Sigmoid colon (tissue), 4 donors: ENCODE measurements around the gene CFAP46.

Source experiments
- EP300 ChIP-seq, 4 donors: sonication (generic); formaldehyde crosslinking; IDR thresholded peaks; one replicate each; pipeline ENCODE4 v1.6.1; 2017; ENCODE audit warnings: antibody characterized with exemption in 4 of 4
- POLR2A ChIP-seq, 2 donors: fragments of 450-650 bp; IDR thresholded peaks; one replicate each; pipeline ENCODE4 v1.6.1; 2016; ENCODE audit warnings: antibody characterized with exemption in 2 of 2, mild to moderate bottlenecking in 2 of 2, moderate library complexity in 2 of 2
- POLR2AphosphoS5 ChIP-seq, 4 donors: sonication (generic); formaldehyde crosslinking; IDR thresholded peaks; one replicate each; pipeline ENCODE4 v1.6.1; 2017; ENCODE audit warnings: antibody characterized with exemption in 4 of 4
- TF ChIP-seq, protein P1 (sequence below), 4 experiments: fragments of 450-650 bp in 3 of 4; fragments of 200-600 bp in 1 of 4; IDR thresholded peaks; one replicate each; pipeline ENCODE4 v1.5.1; 2016 to 2019; ENCODE audit warnings: antibody characterized with exemption in 4 of 4, mild to moderate bottlenecking in 3 of 4, moderate library complexity in 2 of 4

DNA sequence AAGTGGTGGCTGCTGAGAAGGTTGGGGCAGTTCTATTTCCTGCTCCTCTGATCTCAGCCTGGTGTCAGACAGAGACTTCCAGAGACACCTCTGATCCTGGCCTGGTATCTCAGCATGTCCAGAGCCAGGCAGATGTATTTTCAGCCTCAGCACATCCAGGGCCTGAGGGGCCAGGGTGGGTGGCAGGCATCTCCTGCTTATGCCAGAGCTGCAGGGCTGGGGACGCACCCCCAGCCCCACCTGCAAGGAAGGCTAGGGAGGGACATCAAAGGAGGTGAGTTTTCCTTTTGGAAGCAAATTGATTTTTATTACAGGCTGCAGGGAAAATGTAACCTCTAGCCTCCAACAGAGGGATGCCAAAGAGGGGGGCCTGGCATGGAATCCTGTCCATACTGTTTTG lies 36.7 kb downstream of the CFAP46 start:
- TF ChIP-seq, protein P1, sequence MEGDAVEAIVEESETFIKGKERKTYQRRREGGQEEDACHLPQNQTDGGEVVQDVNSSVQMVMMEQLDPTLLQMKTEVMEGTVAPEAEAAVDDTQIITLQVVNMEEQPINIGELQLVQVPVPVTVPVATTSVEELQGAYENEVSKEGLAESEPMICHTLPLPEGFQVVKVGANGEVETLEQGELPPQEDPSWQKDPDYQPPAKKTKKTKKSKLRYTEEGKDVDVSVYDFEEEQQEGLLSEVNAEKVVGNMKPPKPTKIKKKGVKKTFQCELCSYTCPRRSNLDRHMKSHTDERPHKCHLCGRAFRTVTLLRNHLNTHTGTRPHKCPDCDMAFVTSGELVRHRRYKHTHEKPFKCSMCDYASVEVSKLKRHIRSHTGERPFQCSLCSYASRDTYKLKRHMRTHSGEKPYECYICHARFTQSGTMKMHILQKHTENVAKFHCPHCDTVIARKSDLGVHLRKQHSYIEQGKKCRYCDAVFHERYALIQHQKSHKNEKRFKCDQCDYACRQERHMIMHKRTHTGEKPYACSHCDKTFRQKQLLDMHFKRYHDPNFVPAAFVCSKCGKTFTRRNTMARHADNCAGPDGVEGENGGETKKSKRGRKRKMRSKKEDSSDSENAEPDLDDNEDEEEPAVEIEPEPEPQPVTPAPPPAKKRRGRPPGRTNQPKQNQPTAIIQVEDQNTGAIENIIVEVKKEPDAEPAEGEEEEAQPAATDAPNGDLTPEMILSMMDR (IDR thresholded peaks at IDR 0.05), result no peak
- TF ChIP-seq POLR2A (IDR thresholded peaks at IDR 0.05) (no peak), POLR2AphosphoS5 (IDR thresholded peaks at IDR 0.05) (no peak), EP300 (IDR thresholded peaks at IDR 0.05) (no peak)
